OCI-LY3 (cell line): ENCODE data around the gene SUSD1.

Experiments used
- CTCF ChIP-seq: fragments of 200-600, 300-600 bp; sonication (generic); IDR thresholded peaks from 2 replicates; pipeline ENCODE4 v1.5.1; 2014; ENCODE audit warnings: antibody characterized with exemption, low read length, low read depth
- EZH2phosphoT487 ChIP-seq: fragments of 200-600 bp; shearing (Covaris generic); IDR thresholded peaks from 2 replicates; pipeline ENCODE4 v1.6.1; 2018; ENCODE audit warnings: antibody characterized with exemption, mixed run types, low read depth

- TF ChIP-seq CTCF, result no peak
- TF ChIP-seq EZH2phosphoT487, result no peak
Measured at GRCh38 chr9:112032743-112033142, 142.4 kb downstream of the SUSD1 start.
